ENCODE results near the gene TRAF2.

GRCh38 chr9:136903041-136903554 lies 16.8 kb downstream of the TRAF2 start:
- TF ChIP-seq CTCF (IDR thresholded peaks at IDR 0.05), result no peak
- no peak for TF ChIP-seq POLR2A (IDR thresholded peaks at IDR 0.05)
